ENCODE results near the gene COL6A5. TPM values are rescaled to one million over a fixed set of nuclear protein-coding genes. Genes with fewer than 3 reads are reported as not detected.

Gene COL6A5
- total and polyA plus RNA-seq, 2 experiments from 2014 or later, result 0.03 to 0.05 TPM

DNA sequence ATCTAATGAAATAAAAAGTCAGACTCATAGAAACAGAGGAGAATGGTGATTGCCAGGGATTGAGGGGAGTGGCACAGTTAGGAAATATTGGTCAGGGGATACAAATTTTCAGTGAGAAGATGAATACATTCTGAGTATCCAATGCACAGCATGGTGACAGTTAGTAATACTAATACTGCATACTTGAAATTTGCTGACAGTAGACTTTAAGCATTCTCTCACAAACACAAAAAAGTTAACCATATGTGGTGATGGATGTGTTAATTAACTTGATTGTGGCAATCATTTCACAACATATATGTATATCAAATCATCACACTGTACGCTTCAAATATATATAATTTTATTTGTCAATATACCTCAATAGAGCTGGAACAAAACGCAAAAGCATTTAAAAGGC is 162.3 kb downstream of the COL6A5 start:
- no peak for ATAC-seq
- no peaks in the 10 kb centered on the region for H3K27me3 ChIP-seq (ENCODE audit: insufficient read depth)

More for the DNA sequence above, 162.3 kb downstream of the COL6A5 start:
- Mint-ChIP-seq H3K27me3 (ENCODE audit: insufficient read depth, low read depth, poor library complexity) (no peaks in the 10 kb centered on the region), H3K9me3 (no peaks in the 10 kb centered on the region), H3K36me3 (ENCODE audit: low read depth) (no peaks in the 10 kb centered on the region), H3K27ac (no peak overlapping the region), H3K4me1 (peaks cover 6% of the 10 kb centered on the region; the same call in 2 of the 3 replicates), H3K4me3 (no peak overlapping the region)
- Histone ChIP-seq H4K20me1 (replicated peaks; ENCODE audit: insufficient read depth) (no peaks in the 10 kb centered on the region), H3K4me3 (no peak overlapping the region), H3K9me2 (ENCODE audit: insufficient read depth) (no peaks in the 10 kb centered on the region), H3K4me2 (no peak overlapping the region), H3K79me2 (replicated peaks; ENCODE audit: insufficient read depth) (no peaks in the 10 kb centered on the region), H3K36me3 (ENCODE audit: insufficient read depth) (no peaks in the 10 kb centered on the region), H2AFZ (no peak overlapping the region), H3K4me1 (ENCODE audit: insufficient read depth) (no peaks in the 10 kb centered on the region), H3K27ac (ENCODE audit: low read depth) (no peak overlapping the region), H3F3A (replicated peaks; ENCODE audit: low read depth) (no peaks in the 10 kb centered on the region)
- TF ChIP-seq EZH2 (IDR thresholded peaks at IDR 0.05; ENCODE audit: low read depth, unreplicated experiment), result no peak
- no peak for TF ChIP-seq CREB1 (CRISPR knock-in tag; IDR thresholded peaks at IDR 0.05; ENCODE audit: low read depth)
- TF ChIP-seq, protein P1, sequence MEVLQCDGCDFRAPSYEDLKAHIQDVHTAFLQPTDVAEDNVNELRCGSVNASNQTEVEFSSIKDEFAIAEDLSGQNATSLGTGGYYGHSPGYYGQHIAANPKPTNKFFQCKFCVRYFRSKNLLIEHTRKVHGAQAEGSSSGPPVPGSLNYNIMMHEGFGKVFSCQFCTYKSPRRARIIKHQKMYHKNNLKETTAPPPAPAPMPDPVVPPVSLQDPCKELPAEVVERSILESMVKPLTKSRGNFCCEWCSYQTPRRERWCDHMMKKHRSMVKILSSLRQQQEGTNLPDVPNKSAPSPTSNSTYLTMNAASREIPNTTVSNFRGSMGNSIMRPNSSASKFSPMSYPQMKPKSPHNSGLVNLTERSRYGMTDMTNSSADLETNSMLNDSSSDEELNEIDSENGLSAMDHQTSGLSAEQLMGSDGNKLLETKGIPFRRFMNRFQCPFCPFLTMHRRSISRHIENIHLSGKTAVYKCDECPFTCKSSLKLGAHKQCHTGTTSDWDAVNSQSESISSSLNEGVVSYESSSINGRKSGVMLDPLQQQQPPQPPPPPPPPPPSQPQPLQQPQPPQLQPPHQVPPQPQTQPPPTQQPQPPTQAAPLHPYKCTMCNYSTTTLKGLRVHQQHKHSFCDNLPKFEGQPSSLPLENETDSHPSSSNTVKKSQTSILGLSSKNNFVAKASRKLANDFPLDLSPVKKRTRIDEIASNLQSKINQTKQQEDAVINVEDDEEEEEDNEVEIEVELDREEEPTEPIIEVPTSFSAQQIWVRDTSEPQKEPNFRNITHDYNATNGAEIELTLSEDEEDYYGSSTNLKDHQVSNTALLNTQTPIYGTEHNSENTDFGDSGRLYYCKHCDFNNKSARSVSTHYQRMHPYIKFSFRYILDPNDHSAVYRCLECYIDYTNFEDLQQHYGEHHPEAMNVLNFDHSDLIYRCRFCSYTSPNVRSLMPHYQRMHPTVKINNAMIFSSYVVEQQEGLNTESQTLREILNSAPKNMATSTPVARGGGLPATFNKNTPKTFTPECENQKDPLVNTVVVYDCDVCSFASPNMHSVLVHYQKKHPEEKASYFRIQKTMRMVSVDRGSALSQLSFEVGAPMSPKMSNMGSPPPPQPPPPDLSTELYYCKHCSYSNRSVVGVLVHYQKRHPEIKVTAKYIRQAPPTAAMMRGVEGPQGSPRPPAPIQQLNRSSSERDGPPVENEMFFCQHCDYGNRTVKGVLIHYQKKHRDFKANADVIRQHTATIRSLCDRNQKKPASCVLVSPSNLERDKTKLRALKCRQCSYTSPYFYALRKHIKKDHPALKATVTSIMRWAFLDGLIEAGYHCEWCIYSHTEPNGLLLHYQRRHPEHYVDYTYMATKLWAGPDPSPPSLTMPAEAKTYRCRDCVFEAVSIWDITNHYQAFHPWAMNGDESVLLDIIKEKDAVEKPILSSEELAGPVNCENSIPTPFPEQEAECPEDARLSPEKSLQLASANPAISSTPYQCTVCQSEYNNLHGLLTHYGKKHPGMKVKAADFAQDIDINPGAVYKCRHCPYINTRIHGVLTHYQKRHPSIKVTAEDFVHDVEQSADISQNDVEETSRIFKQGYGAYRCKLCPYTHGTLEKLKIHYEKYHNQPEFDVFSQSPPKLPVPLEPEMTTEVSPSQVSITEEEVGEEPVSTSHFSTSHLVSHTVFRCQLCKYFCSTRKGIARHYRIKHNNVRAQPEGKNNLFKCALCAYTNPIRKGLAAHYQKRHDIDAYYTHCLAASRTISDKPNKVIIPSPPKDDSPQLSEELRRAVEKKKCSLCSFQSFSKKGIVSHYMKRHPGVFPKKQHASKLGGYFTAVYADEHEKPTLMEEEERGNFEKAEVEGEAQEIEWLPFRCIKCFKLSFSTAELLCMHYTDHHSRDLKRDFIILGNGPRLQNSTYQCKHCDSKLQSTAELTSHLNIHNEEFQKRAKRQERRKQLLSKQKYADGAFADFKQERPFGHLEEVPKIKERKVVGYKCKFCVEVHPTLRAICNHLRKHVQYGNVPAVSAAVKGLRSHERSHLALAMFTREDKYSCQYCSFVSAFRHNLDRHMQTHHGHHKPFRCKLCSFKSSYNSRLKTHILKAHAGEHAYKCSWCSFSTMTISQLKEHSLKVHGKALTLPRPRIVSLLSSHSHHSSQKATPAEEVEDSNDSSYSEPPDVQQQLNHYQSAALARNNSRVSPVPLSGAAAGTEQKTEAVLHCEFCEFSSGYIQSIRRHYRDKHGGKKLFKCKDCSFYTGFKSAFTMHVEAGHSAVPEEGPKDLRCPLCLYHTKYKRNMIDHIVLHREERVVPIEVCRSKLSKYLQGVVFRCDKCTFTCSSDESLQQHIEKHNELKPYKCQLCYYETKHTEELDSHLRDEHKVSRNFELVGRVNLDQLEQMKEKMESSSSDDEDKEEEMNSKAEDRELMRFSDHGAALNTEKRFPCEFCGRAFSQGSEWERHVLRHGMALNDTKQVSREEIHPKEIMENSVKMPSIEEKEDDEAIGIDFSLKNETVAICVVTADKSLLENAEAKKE (CRISPR knock-in tag; IDR thresholded peaks at IDR 0.05), result no peak
- TF ChIP-seq, protein P2, sequence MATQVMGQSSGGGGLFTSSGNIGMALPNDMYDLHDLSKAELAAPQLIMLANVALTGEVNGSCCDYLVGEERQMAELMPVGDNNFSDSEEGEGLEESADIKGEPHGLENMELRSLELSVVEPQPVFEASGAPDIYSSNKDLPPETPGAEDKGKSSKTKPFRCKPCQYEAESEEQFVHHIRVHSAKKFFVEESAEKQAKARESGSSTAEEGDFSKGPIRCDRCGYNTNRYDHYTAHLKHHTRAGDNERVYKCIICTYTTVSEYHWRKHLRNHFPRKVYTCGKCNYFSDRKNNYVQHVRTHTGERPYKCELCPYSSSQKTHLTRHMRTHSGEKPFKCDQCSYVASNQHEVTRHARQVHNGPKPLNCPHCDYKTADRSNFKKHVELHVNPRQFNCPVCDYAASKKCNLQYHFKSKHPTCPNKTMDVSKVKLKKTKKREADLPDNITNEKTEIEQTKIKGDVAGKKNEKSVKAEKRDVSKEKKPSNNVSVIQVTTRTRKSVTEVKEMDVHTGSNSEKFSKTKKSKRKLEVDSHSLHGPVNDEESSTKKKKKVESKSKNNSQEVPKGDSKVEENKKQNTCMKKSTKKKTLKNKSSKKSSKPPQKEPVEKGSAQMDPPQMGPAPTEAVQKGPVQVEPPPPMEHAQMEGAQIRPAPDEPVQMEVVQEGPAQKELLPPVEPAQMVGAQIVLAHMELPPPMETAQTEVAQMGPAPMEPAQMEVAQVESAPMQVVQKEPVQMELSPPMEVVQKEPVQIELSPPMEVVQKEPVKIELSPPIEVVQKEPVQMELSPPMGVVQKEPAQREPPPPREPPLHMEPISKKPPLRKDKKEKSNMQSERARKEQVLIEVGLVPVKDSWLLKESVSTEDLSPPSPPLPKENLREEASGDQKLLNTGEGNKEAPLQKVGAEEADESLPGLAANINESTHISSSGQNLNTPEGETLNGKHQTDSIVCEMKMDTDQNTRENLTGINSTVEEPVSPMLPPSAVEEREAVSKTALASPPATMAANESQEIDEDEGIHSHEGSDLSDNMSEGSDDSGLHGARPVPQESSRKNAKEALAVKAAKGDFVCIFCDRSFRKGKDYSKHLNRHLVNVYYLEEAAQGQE (IDR thresholded peaks at IDR 0.05; ENCODE audit: unreplicated experiment), result no peak
- TF ChIP-seq ZNF331 (CRISPR knock-in tag; IDR thresholded peaks at IDR 0.05; ENCODE audit: low read depth), result no peak
- no peak for DNase-seq (ENCODE audit: low spot score)
